Prostate gland (tissue), 2 donors: Measurements from ENCODE around the gene FMC1.

Source experiments
- POLR2A ChIP-seq: fragments of 450-650 bp; IDR thresholded peaks from one replicate; pipeline ENCODE4 v1.6.1; 2016; ENCODE audit warnings: antibody characterized with exemption, mild to moderate bottlenecking
- TF ChIP-seq, protein P1 (sequence below), 4 experiments: fragments of 200-600 bp in 2 of 4; fragments of 450-650 bp in 2 of 4; sonication (generic) in 2 of 4; IDR thresholded peaks; 1 replicate in 3 of 4; 2 replicates in 1 of 4; pipeline ENCODE4 v1.5.1; 2016 to 2019; ENCODE audit warnings: antibody characterized with exemption in 4 of 4, mild to moderate bottlenecking in 2 of 4, moderate library complexity in 2 of 4

DNA sequence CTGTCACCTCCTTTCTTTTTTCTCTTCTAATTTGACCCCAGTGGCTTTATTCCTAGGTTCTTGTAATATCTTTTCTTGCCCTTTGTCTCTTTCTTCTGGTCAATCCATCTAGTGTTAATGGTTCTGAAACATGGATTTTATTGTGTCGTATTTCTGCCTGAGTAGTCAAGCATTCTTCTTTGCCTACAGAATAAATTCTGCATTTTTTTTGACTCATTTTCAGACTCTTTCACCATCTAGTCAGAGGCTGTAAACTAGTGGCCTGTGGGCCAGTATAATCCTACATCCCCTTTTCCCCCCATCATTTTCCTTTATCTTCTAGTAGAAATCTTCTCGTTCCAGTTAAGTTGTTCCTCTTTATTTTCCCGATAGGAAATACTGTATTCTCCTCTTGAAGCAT is 48.0 kb downstream of the FMC1 start:
- TF ChIP-seq, protein P1, sequence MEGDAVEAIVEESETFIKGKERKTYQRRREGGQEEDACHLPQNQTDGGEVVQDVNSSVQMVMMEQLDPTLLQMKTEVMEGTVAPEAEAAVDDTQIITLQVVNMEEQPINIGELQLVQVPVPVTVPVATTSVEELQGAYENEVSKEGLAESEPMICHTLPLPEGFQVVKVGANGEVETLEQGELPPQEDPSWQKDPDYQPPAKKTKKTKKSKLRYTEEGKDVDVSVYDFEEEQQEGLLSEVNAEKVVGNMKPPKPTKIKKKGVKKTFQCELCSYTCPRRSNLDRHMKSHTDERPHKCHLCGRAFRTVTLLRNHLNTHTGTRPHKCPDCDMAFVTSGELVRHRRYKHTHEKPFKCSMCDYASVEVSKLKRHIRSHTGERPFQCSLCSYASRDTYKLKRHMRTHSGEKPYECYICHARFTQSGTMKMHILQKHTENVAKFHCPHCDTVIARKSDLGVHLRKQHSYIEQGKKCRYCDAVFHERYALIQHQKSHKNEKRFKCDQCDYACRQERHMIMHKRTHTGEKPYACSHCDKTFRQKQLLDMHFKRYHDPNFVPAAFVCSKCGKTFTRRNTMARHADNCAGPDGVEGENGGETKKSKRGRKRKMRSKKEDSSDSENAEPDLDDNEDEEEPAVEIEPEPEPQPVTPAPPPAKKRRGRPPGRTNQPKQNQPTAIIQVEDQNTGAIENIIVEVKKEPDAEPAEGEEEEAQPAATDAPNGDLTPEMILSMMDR (IDR thresholded peaks at IDR 0.05) = no peak
- TF ChIP-seq POLR2A = no peak
